Loucy (cell line): Measurements from ENCODE around the gene TBL1X.

Source experiments
- H2AFZ ChIP-seq: fragments of 200-600 bp; sonication (generic); 2 replicates; pipeline ENCODE4 v1.6.0; 2016; ENCODE audit warnings: antibody characterized with exemption, mild to moderate bottlenecking, low read length, moderate library complexity
- H3F3A ChIP-seq: fragments of 200-600 bp; 2 replicates; pipeline ENCODE4 v1.6.0; 2016; ENCODE audit warnings: antibody characterized with exemption, low read depth, mild to moderate bottlenecking
- H3K27me3 ChIP-seq: fragments of 200-600 bp; sonication (generic); 2 replicates; pipeline ENCODE4 v1.6.1; 2014; ENCODE audit warnings: low read length, mild to moderate bottlenecking; ENCODE audit not compliant: insufficient read depth, poor library complexity, severe bottlenecking
- H3K36me3 ChIP-seq: fragments of 200-600 bp; sonication (generic); 2 replicates; pipeline ENCODE4 v1.6.1; 2016; ENCODE audit warnings: low read length; ENCODE audit not compliant: insufficient read depth
- H3K4me1 ChIP-seq: fragments of 200-600 bp; sonication (generic); 2 replicates; pipeline ENCODE4 v1.5.1; 2014; ENCODE audit warnings: low read length, mild to moderate bottlenecking; ENCODE audit not compliant: insufficient read depth, poor library complexity, severe bottlenecking
- H3K4me2 ChIP-seq: fragments of 200-600 bp; sonication (generic); 2 replicates; pipeline ENCODE4 v1.6.0; 2014; ENCODE audit warnings: antibody characterized with exemption, low read length, low read depth, mild to moderate bottlenecking; ENCODE audit not compliant: poor library complexity, severe bottlenecking
- H3K4me3 ChIP-seq: fragments of 200-600 bp; sonication (generic); 2 replicates; pipeline ENCODE4 v1.5.1; 2014; ENCODE audit warnings: low read length, mild to moderate bottlenecking, mixed read lengths; ENCODE audit not compliant: poor library complexity, severe bottlenecking
- H3K79me2 ChIP-seq: fragments of 200-600 bp; sonication (generic); 2 replicates; pipeline ENCODE4 v1.6.1; 2014; ENCODE audit warnings: low read length; ENCODE audit not compliant: insufficient read depth
- H3K9ac ChIP-seq: fragments of 200-600 bp; sonication (generic); 2 replicates; pipeline ENCODE4 v1.6.0; 2014; ENCODE audit warnings: mild to moderate bottlenecking, low read depth, low read length, moderate library complexity; ENCODE audit not compliant: poor library complexity, severe bottlenecking
- H3K9me2 ChIP-seq: fragments of 200-600 bp; sonication (generic); replicated peaks from 2 replicates; pipeline ENCODE4 v1.6.1; 2016; ENCODE audit warnings: low read depth, low read length, mixed read lengths
- H3K9me3 ChIP-seq: fragments of 200-600 bp; sonication (generic); 2 replicates; pipeline ENCODE4 v1.6.1; 2014; ENCODE audit warnings: mild to moderate bottlenecking, antibody characterized with exemption, low read length, low read depth; ENCODE audit not compliant: insufficient read depth
- H4K20me1 ChIP-seq: fragments of 200-600 bp; sonication (generic); 2 replicates; pipeline ENCODE4 v1.6.0; 2014; ENCODE audit warnings: antibody characterized with exemption, low read length, mild to moderate bottlenecking; ENCODE audit not compliant: insufficient read depth, poor library complexity, severe bottlenecking
- EZH2phosphoT487 ChIP-seq: fragments of 200-600 bp; IDR thresholded peaks from 2 replicates; pipeline ENCODE4 v1.6.1; 2018; ENCODE audit warnings: antibody characterized with exemption, mild to moderate bottlenecking, moderate library complexity, borderline replicate concordance
- TF ChIP-seq, protein P1 (sequence below): fragments of 200-600 bp; sonication (generic); conservative IDR thresholded peaks from 2 replicates; pipeline ENCODE4 v1.5.1; 2014; ENCODE audit warnings: mild to moderate bottlenecking, antibody characterized with exemption, low read length

TBL1X gene

DNA sequence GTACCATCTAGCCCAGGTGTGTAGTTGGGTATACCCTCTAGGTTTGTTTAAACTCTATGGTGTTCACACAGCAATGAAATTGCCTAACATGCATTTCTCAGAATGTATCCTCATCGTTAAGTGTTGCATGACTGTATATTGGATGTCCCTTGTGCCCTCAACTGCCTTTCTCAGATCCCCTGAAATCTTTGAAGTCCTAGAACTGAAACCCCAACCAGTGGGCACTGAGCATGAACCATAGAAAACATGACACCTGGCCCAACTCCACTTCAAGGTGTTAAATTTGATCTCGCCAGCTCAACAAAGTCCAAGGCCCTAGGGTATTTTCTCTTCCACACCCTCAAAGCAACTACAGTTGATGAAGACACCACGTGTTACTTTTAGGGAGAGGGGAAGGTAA, 265.2 kb downstream of the TBL1X start:
- no peak overlapping the region for H3K4me3 ChIP-seq
- no peaks in the 10 kb centered on the region for H3K9me2 ChIP-seq
- H2AFZ ChIP-seq = no peak overlapping the region
- no peaks in the 10 kb centered on the region for H3F3A ChIP-seq
- no peak for TF ChIP-seq EZH2phosphoT487
- TF ChIP-seq, protein P1, sequence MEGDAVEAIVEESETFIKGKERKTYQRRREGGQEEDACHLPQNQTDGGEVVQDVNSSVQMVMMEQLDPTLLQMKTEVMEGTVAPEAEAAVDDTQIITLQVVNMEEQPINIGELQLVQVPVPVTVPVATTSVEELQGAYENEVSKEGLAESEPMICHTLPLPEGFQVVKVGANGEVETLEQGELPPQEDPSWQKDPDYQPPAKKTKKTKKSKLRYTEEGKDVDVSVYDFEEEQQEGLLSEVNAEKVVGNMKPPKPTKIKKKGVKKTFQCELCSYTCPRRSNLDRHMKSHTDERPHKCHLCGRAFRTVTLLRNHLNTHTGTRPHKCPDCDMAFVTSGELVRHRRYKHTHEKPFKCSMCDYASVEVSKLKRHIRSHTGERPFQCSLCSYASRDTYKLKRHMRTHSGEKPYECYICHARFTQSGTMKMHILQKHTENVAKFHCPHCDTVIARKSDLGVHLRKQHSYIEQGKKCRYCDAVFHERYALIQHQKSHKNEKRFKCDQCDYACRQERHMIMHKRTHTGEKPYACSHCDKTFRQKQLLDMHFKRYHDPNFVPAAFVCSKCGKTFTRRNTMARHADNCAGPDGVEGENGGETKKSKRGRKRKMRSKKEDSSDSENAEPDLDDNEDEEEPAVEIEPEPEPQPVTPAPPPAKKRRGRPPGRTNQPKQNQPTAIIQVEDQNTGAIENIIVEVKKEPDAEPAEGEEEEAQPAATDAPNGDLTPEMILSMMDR = no peak
- H3K4me2 ChIP-seq = no peak overlapping the region
- H3K9me3 ChIP-seq = no peaks in the 10 kb centered on the region
- H3K79me2 ChIP-seq = no peaks in the 10 kb centered on the region
- no peak overlapping the region for H3K9ac ChIP-seq
- H3K4me1 ChIP-seq = no peaks in the 10 kb centered on the region
- H3K36me3 ChIP-seq = no peaks in the 10 kb centered on the region
- no peaks in the 10 kb centered on the region for H3K27me3 ChIP-seq
- H4K20me1 ChIP-seq = no peaks in the 10 kb centered on the region

DNA sequence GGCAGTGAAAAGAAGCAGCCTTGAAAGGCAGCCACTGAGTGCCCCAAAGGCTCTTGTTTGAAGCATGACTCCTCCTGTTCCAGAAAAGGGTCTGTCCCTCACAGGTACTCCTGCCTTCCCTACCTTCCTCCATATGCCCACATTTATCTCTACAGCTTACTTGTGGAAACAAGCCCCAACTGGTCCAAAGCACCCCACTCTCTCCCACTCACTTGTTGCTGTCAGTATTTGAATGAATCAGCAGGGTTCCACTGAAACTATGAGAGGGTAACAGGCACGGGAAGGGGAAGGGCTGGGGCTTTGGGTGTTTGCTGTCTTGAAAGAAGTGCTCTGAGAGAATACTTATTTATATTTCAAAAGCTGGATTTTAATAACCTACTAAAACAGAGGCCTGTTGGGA, 265.9 kb downstream of the TBL1X start:
- H4K20me1 ChIP-seq = no peaks in the 10 kb centered on the region
- H3K9ac ChIP-seq = no peak overlapping the region
- no peak overlapping the region for H3K4me2 ChIP-seq
- H3K4me1 ChIP-seq = no peaks in the 10 kb centered on the region
- TF ChIP-seq, protein P1 = no peak
- TF ChIP-seq EZH2phosphoT487 = no peak
- no peaks in the 10 kb centered on the region for H3K79me2 ChIP-seq
- H3K36me3 ChIP-seq = no peaks in the 10 kb centered on the region
- no peak overlapping the region for H3K4me3 ChIP-seq
- H3F3A ChIP-seq = no peaks in the 10 kb centered on the region
- no peak overlapping the region for H2AFZ ChIP-seq
- H3K27me3 ChIP-seq = no peaks in the 10 kb centered on the region
- H3K9me2 ChIP-seq = no peaks in the 10 kb centered on the region
- no peaks in the 10 kb centered on the region for H3K9me3 ChIP-seq

DNA sequence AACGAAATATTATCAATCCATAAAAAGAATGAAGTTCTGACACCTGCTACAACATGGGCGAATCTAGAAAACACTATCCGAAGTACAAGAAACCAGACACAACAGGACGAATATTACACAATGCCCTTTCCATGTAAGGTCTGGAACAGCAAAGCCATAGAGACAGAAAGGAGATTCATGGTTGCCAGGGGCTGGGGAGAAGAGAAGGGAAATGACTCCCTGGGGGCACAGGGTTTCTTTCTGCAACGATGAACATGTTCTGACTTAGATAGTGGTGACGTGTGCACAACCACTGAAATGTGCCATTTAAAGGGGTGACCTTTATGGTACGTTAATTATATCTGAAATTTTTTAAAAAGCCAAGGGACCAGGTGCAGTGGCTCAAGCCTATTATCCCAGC, 272.5 kb downstream of the TBL1X start:
- Histone ChIP-seq H3K79me2 (no peaks in the 10 kb centered on the region), H3K9me2 (no peaks in the 10 kb centered on the region), H3K27me3 (peaks cover 20% of the 10 kb centered on the region), H4K20me1 (no peaks in the 10 kb centered on the region), H3K9ac (no peak overlapping the region), H3K4me2 (no peak overlapping the region), H2AFZ (no peak overlapping the region), H3K4me1 (no peaks in the 10 kb centered on the region), H3K36me3 (no peaks in the 10 kb centered on the region), H3K9me3 (no peaks in the 10 kb centered on the region), H3K4me3 (no peak overlapping the region), H3F3A (no peaks in the 10 kb centered on the region)
- TF ChIP-seq, protein P1 = no peak
- no peak for TF ChIP-seq EZH2phosphoT487
